H9 (cell line): ENCODE data around the gene CACNB3. TPM values are rescaled to one million over a fixed set of nuclear protein-coding genes. Genes with fewer than 3 reads are reported as not detected.

Source experiments
- DNase-seq: peaks from one replicate; pipeline ENCODE4 v3.0.0-alpha.2; 2017
- H2AFZ ChIP-seq: one replicate; pipeline ENCODE4 v1.6.1; 2013; ENCODE audit warnings: mild to moderate bottlenecking, low read length, control low read depth, moderate library complexity
- H2AK5ac ChIP-seq: 2 replicates; pipeline ENCODE4 v1.6.1; 2013; ENCODE audit warnings: low read length, control low read depth, mixed read lengths; ENCODE audit not compliant: insufficient read length
- H2BK120ac ChIP-seq: one replicate; pipeline ENCODE4 v1.6.1; 2013; ENCODE audit warnings: low read depth, mild to moderate bottlenecking, low read length, control low read depth, inconsistent platforms; ENCODE audit not compliant: poor library complexity, severe bottlenecking
- H2BK12ac ChIP-seq: 2 replicates; pipeline ENCODE4 v1.6.1; 2013; ENCODE audit warnings: low read length, control low read depth, mixed read lengths, low read depth; ENCODE audit not compliant: insufficient read length
- H2BK15ac ChIP-seq: 2 replicates; pipeline ENCODE4 v1.6.1; 2013; ENCODE audit warnings: low read depth, low read length, control low read depth
- H2BK20ac ChIP-seq: one replicate; pipeline ENCODE4 v1.6.1; 2013; ENCODE audit warnings: low read depth, mild to moderate bottlenecking, low read length, control low read depth, inconsistent platforms; ENCODE audit not compliant: poor library complexity, severe bottlenecking
- H2BK5ac ChIP-seq: 2 replicates; pipeline ENCODE4 v1.6.1; 2013; ENCODE audit warnings: low read length, control low read depth, mixed read lengths; ENCODE audit not compliant: insufficient read length
- H3K14ac ChIP-seq: 2 replicates; pipeline ENCODE4 v1.6.1; 2013; ENCODE audit warnings: low read length, control low read depth; ENCODE audit not compliant: insufficient read depth
- H3K18ac ChIP-seq: 2 replicates; pipeline ENCODE4 v1.6.1; 2013; ENCODE audit warnings: low read depth, mild to moderate bottlenecking, mixed read lengths, low read length, control low read depth; ENCODE audit not compliant: insufficient read length
- H3K23ac ChIP-seq: 2 replicates; pipeline ENCODE4 v1.6.1; 2013; ENCODE audit warnings: low read length, control low read depth, mixed read lengths, low read depth; ENCODE audit not compliant: insufficient read length
- H3K23me2 ChIP-seq: 2 replicates; pipeline ENCODE4 v1.6.1; 2013; ENCODE audit warnings: low read depth, mild to moderate bottlenecking, mixed read lengths, low read length, control low read depth; ENCODE audit not compliant: insufficient read length, poor library complexity, severe bottlenecking
- H3K27ac ChIP-seq: 2 replicates; pipeline ENCODE4 v1.5.1; 2013; ENCODE audit warnings: low read length, control low read depth, mixed read lengths, low read depth; ENCODE audit not compliant: insufficient read length
- H3K27me3 ChIP-seq: 2 replicates; pipeline ENCODE4 v1.6.1; 2013; ENCODE audit warnings: low read length, control low read depth, inconsistent platforms; ENCODE audit not compliant: insufficient read depth
- H3K4ac ChIP-seq: 2 replicates; pipeline ENCODE4 v1.6.1; 2013; ENCODE audit warnings: low read depth, mild to moderate bottlenecking, control low read depth, inconsistent platforms, low read length, moderate library complexity
- H3K4me1 ChIP-seq: 2 replicates; pipeline ENCODE4 v1.6.1; 2013; ENCODE audit warnings: low read length, control low read depth, inconsistent platforms; ENCODE audit not compliant: insufficient read depth
- H3K4me2 ChIP-seq: 2 replicates; pipeline ENCODE4 v1.6.1; 2013; ENCODE audit warnings: low read length, control low read depth, mixed read lengths; ENCODE audit not compliant: insufficient read length, insufficient read depth
- H3K56ac ChIP-seq: 2 replicates; pipeline ENCODE4 v1.6.1; 2013; ENCODE audit warnings: low read depth, mild to moderate bottlenecking, mixed read lengths, low read length, control low read depth; ENCODE audit not compliant: insufficient read length
- H3K79me1 ChIP-seq: 2 replicates; pipeline ENCODE4 v1.6.1; 2013; ENCODE audit warnings: low read depth, mild to moderate bottlenecking, moderate library complexity, low read length, control low read depth, inconsistent platforms; ENCODE audit not compliant: insufficient read depth, poor library complexity, severe bottlenecking
- H3K79me2 ChIP-seq: 2 replicates; pipeline ENCODE4 v1.6.1; 2013; ENCODE audit warnings: low read length, control low read depth, inconsistent platforms; ENCODE audit not compliant: insufficient read depth
- H3K9ac ChIP-seq: 2 replicates; pipeline ENCODE4 v1.6.1; 2013; ENCODE audit warnings: low read length, control low read depth, mixed read lengths; ENCODE audit not compliant: insufficient read length; ENCODE audit errors: extremely low read depth
- H3K9me3 ChIP-seq: one replicate; pipeline ENCODE4 v1.6.1; 2013; ENCODE audit warnings: low read depth, low read length, inconsistent platforms; ENCODE audit not compliant: control insufficient read depth
- H3T11ph ChIP-seq: one replicate; pipeline ENCODE4 v1.6.1; 2013; ENCODE audit warnings: mild to moderate bottlenecking, low read length, control low read depth, inconsistent platforms
- H4K20me1 ChIP-seq: one replicate; pipeline ENCODE4 v1.6.1; 2013; ENCODE audit not compliant: control insufficient read depth, insufficient read length, insufficient read depth
- H4K5ac ChIP-seq: 2 replicates; pipeline ENCODE4 v1.6.1; 2013; ENCODE audit warnings: low read depth, mild to moderate bottlenecking, mixed read lengths, low read length, control low read depth; ENCODE audit not compliant: insufficient read length
- H4K8ac ChIP-seq: replicated peaks from 2 replicates; pipeline ENCODE4 v1.6.1; 2013; ENCODE audit warnings: low read length, control low read depth, mixed read lengths, low read depth; ENCODE audit not compliant: insufficient read length
- H4K91ac ChIP-seq: 2 replicates; pipeline ENCODE4 v1.6.1; 2013; ENCODE audit warnings: low read depth, mild to moderate bottlenecking, moderate library complexity, mixed read lengths, low read length, control low read depth; ENCODE audit not compliant: insufficient read length
- H3K27ac Mint-ChIP-seq, 3 experiments: 2 replicates in 2 of 3; 3 replicates in 1 of 3; pipeline ENCODE4 v1.8.0; 2020 to 2021; ENCODE audit warnings: mixed read lengths in 3 of 3, mild to moderate bottlenecking in 1 of 3, moderate library complexity in 1 of 3
- H3K27me3 Mint-ChIP-seq: 2 replicates; pipeline ENCODE4 v1.8.0; 2021; ENCODE audit warnings: low read depth, mild to moderate bottlenecking, moderate library complexity, mixed read lengths
- H3K36me3 Mint-ChIP-seq, 3 experiments: 2 replicates in 2 of 3; 3 replicates in 1 of 3; pipeline ENCODE4 v1.8.0; 2020 to 2021; ENCODE audit warnings: low read depth in 3 of 3, mixed read lengths in 3 of 3; ENCODE audit not compliant: insufficient read depth in 1 of 3
- H3K4me1 Mint-ChIP-seq, 2 experiments: 2 replicates each; pipeline ENCODE4 v1.8.0; 2020; ENCODE audit warnings: mixed read lengths in 2 of 2
- H3K4me3 Mint-ChIP-seq, 2 experiments: 2 replicates in 1 of 2; 3 replicates in 1 of 2; pipeline ENCODE4 v1.8.0; 2020 to 2021; ENCODE audit warnings: mild to moderate bottlenecking in 2 of 2, mixed read lengths in 2 of 2, moderate library complexity in 1 of 2
- H3K9me3 Mint-ChIP-seq, 2 experiments: 2 replicates in 1 of 2; 3 replicates in 1 of 2; pipeline ENCODE4 v1.8.0; 2020; ENCODE audit warnings: mild to moderate bottlenecking in 2 of 2, mixed read lengths in 2 of 2, moderate library complexity in 1 of 2
- CTCF ChIP-seq: fragments of 200-600 bp; sonication (generic); conservative IDR thresholded peaks from 3 replicates; pipeline ENCODE4 v1.8.0; 2021; ENCODE audit warnings: antibody characterized with exemption, mild to moderate bottlenecking
- WGBS: extraction: QIAGEN DNeasy Blood & Tissue Kit; methylation state at CpG from one replicate; pipeline ENCODE4 v1.1.7; 2013; ENCODE audit warnings: missing lambda C conversion rate, low lambda C conversion rate, mixed read lengths; ENCODE audit not compliant: insufficient read length; ENCODE audit errors: extremely low coverage; 5-methylcytosine and 5-hydroxymethylcytosine counted together
- total RNA-seq: library from RNA; stranded (reverse); gene quantifications from 2 replicates; pipeline ENCODE4 v1.2.1, GENCODE V29; 2021

The CACNB3 gene
- total RNA-seq, 1 experiment from 2014 or later: 35.1 TPM

- Histone ChIP-seq H3K4me1 (peaks cover 12% of the 10 kb centered on the region; the same call in 1 of the 2 replicates), H3K23me2 (peaks cover 12% of the 10 kb centered on the region), H2BK12ac (no peak overlapping the region), H3K14ac (no peak overlapping the region), H3K79me2 (no peaks in the 10 kb centered on the region), H3K4ac (no peak overlapping the region), H4K20me1 (no peaks in the 10 kb centered on the region), H3K27ac (no peak overlapping the region), H3K23ac (no peak overlapping the region), H2BK5ac (no peak overlapping the region), H2AFZ (no peak overlapping the region), H2BK120ac (no peak overlapping the region), H4K5ac (no peak overlapping the region), H3K18ac (no peak overlapping the region), H4K8ac (no peak overlapping the region), H3K79me1 (peaks cover 3% of the 10 kb centered on the region), H2BK15ac (no peak overlapping the region), H3K9ac (no peak overlapping the region), H4K91ac (no peak overlapping the region), H2AK5ac (no peak overlapping the region), H3K4me2 (no peak overlapping the region), H3K9me3 (no peaks in the 10 kb centered on the region), H2BK20ac (no peak overlapping the region), H3K27me3 (no peaks in the 10 kb centered on the region), H3T11ph (no peak overlapping the region), H3K56ac (no peak overlapping the region)
- no CpG with 5 or more reads among the region's 2 CpGs for WGBS
- Mint-ChIP-seq H3K9me3 (no peaks in the 10 kb centered on the region; a peak in 1 of 5 replicates), H3K4me3 (no peak overlapping the region), H3K27ac (no peak overlapping the region), H3K27me3 (no peaks in the 10 kb centered on the region), H3K36me3 (peaks cover 15 to 47% (median 34%) of the 10 kb centered on the region in 3 experiments; a peak in 6 of 7 replicates), H3K4me1 (peaks cover 30 to 33% of the 10 kb centered on the region in 2 experiments)
- DNase-seq: no peak
- TF ChIP-seq CTCF: no peak
Measured at GRCh38 chr12:48861111-48861510, 42.8 kb downstream of the CACNB3 start.
